Measurements from ENCODE around the gene CHIT1. TPM values are rescaled to one million over a fixed set of nuclear protein-coding genes. Genes with fewer than 3 reads are reported as not detected.
"Not testable (repeated sequence)": the region's sequence is repeated elsewhere in the genome, so short reads cannot be mapped to it uniquely, and the experiment has no call there.

Gene CHIT1
- total RNA-seq, 1 donor from 2014 or later: not detected

GRCh38 chr1:203265541-203265940 lies 36.1 kb upstream of the CHIT1 start:
- Histone ChIP-seq H3K36me3 (ENCODE audit: insufficient read depth, low read length) (no peaks in the 10 kb centered on the region), H3K9me3 (ENCODE audit: insufficient read depth, low read depth, low read length) (no peaks in the 10 kb centered on the region), H2AFZ (ENCODE audit: low read depth, low read length) (no peak overlapping the region), H4K20me1 (ENCODE audit: insufficient read depth, low read length) (no peaks in the 10 kb centered on the region), H3K27ac (ENCODE audit: low read depth, low read length) (no peak overlapping the region), H3K9ac (ENCODE audit: low read length) (no peak overlapping the region), H3K27me3 (ENCODE audit: insufficient read depth, low read length) (peaks cover 4% of the 10 kb centered on the region), H3K4me3 (ENCODE audit: insufficient read depth, low read depth, low read length) (no peak overlapping the region), H3K4me2 (ENCODE audit: low read length) (no peak overlapping the region), H3K4me1 (ENCODE audit: insufficient read depth, low read length) (no peaks in the 10 kb centered on the region), H3K79me2 (ENCODE audit: insufficient read depth, low read length) (no peaks in the 10 kb centered on the region)
- no peaks in the 10 kb centered on the region for H3K36me3 Mint-ChIP-seq (ENCODE audit: low read depth, unreplicated experiment)
- no peaks in the 10 kb centered on the region for H3K9me3 Mint-ChIP-seq (ENCODE audit: unreplicated experiment)
- DNase-seq (ENCODE audit: low read depth) (no peak), FAIRE-seq (no peak)
- H3K27ac Mint-ChIP-seq (ENCODE audit: unreplicated experiment): no peak overlapping the region
- TF ChIP-seq EZH2 (IDR thresholded peaks at IDR 0.05; ENCODE audit: insufficient read depth, low read length) (no peak), CTCF (IDR thresholded peaks at IDR 0.05; ENCODE audit: insufficient read depth, low read depth, low read length) (no peak)
- peaks cover 9% of the 10 kb centered on the region for H3K27me3 Mint-ChIP-seq (ENCODE audit: low read depth, unreplicated experiment)
- no peak overlapping the region for H3K4me3 Mint-ChIP-seq (ENCODE audit: unreplicated experiment)
- no peaks in the 10 kb centered on the region for H3K4me1 Mint-ChIP-seq (ENCODE audit: low read depth, unreplicated experiment)

DNA sequence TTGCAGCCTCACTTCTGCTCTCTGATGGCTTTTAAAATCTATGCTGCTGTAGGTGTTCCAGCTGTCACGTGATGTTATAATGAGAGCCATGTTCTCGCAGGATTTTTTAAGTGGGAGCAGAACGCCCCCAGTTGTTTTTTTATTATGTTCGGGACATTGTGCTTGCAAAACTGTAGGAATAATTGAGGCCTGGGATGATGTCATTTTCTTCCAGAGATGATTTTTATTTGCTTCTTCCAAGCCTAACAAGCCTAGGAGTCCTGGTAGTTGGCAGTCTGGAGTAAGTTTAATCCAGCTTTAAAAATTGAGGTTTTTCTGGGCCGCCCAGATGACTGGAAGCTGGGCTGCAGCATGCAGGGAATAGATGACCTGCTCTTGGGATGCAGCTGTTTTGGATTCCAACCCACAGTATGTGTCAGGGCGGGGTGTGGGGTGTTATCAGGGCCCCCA lies 34.6 kb upstream of the CHIT1 start:
- H3K4me1 Mint-ChIP-seq (ENCODE audit: low read depth, unreplicated experiment): no peaks in the 10 kb centered on the region
- DNase-seq (ENCODE audit: low read depth) (no peak), FAIRE-seq (no peak)
- Histone ChIP-seq H4K20me1 (ENCODE audit: insufficient read depth, low read length) (no peaks in the 10 kb centered on the region), H3K9me3 (ENCODE audit: insufficient read depth, low read depth, low read length) (no peaks in the 10 kb centered on the region), H3K4me3 (ENCODE audit: insufficient read depth, low read depth, low read length) (no peak overlapping the region), H3K9ac (ENCODE audit: low read length) (no peak overlapping the region), H3K36me3 (ENCODE audit: insufficient read depth, low read length) (no peaks in the 10 kb centered on the region), H3K27me3 (ENCODE audit: insufficient read depth, low read length) (peaks cover 4% of the 10 kb centered on the region), H3K79me2 (ENCODE audit: insufficient read depth, low read length) (no peaks in the 10 kb centered on the region), H2AFZ (ENCODE audit: low read depth, low read length) (no peak overlapping the region), H3K4me1 (ENCODE audit: insufficient read depth, low read length) (no peaks in the 10 kb centered on the region), H3K27ac (ENCODE audit: low read depth, low read length) (no peak overlapping the region), H3K4me2 (ENCODE audit: low read length) (no peak overlapping the region)
- no peaks in the 10 kb centered on the region for H3K36me3 Mint-ChIP-seq (ENCODE audit: low read depth, unreplicated experiment)
- H3K27ac Mint-ChIP-seq (ENCODE audit: unreplicated experiment): no peak overlapping the region
- TF ChIP-seq EZH2 (IDR thresholded peaks at IDR 0.05; ENCODE audit: insufficient read depth, low read length) (no peak), CTCF (IDR thresholded peaks at IDR 0.05; ENCODE audit: insufficient read depth, low read depth, low read length) (no peak)
- H3K9me3 Mint-ChIP-seq (ENCODE audit: unreplicated experiment): peaks cover 4% of the 10 kb centered on the region
- no peak overlapping the region for H3K4me3 Mint-ChIP-seq (ENCODE audit: unreplicated experiment)
- H3K27me3 Mint-ChIP-seq (ENCODE audit: low read depth, unreplicated experiment): peaks cover 19% of the 10 kb centered on the region

DNA sequence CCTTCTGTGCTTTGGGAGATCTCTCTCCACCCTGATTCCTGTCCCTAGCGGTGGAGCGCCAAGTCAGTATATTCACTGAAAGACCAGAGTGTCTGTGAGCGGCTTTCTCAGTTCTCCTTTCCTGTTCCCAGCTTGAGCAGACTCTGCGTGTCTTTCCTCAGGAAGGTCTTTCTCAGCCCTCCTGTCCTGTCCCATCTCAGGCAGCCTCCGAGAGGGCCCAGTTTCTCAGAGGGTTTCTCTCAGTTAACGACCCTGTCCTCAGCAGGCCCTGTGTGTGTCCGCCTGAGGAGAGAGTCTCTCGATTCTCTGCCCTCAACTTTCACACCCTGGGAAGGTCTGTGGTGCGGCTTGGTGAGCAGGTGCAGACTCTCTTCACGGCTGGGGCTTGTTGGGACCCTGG lies 34.0 kb upstream of the CHIT1 start:
- Mint-ChIP-seq H3K27me3 (ENCODE audit: low read depth, unreplicated experiment) (peaks cover 20% of the 10 kb centered on the region), H3K27ac (ENCODE audit: unreplicated experiment) (no peak overlapping the region), H3K36me3 (ENCODE audit: low read depth, unreplicated experiment) (no peaks in the 10 kb centered on the region), H3K9me3 (ENCODE audit: unreplicated experiment) (peaks cover 4% of the 10 kb centered on the region), H3K4me3 (ENCODE audit: unreplicated experiment) (no peak overlapping the region), H3K4me1 (ENCODE audit: low read depth, unreplicated experiment) (no peaks in the 10 kb centered on the region)
- no peaks in the 10 kb centered on the region for H3K4me1 ChIP-seq (ENCODE audit: insufficient read depth, low read length)
- H2AFZ ChIP-seq (ENCODE audit: low read depth, low read length): no peak overlapping the region
- H3K9me3 ChIP-seq (ENCODE audit: insufficient read depth, low read depth, low read length): no peaks in the 10 kb centered on the region
- H3K4me2 ChIP-seq (ENCODE audit: low read length): no peak overlapping the region
- DNase-seq (ENCODE audit: low read depth) (no peak), FAIRE-seq (no peak)
- no peaks in the 10 kb centered on the region for H4K20me1 ChIP-seq (ENCODE audit: insufficient read depth, low read length)
- H3K36me3 ChIP-seq (ENCODE audit: insufficient read depth, low read length): no peaks in the 10 kb centered on the region
- H3K4me3 ChIP-seq (ENCODE audit: insufficient read depth, low read depth, low read length): no peak overlapping the region
- H3K27me3 ChIP-seq (ENCODE audit: insufficient read depth, low read length): peaks cover 4% of the 10 kb centered on the region
- no peaks in the 10 kb centered on the region for H3K79me2 ChIP-seq (ENCODE audit: insufficient read depth, low read length)
- no peak overlapping the region for H3K27ac ChIP-seq (ENCODE audit: low read depth, low read length)
- H3K9ac ChIP-seq (ENCODE audit: low read length): no peak overlapping the region
- TF ChIP-seq CTCF (IDR thresholded peaks at IDR 0.05; ENCODE audit: insufficient read depth, low read depth, low read length) (no peak), EZH2 (IDR thresholded peaks at IDR 0.05; ENCODE audit: insufficient read depth, low read length) (no peak)

DNA sequence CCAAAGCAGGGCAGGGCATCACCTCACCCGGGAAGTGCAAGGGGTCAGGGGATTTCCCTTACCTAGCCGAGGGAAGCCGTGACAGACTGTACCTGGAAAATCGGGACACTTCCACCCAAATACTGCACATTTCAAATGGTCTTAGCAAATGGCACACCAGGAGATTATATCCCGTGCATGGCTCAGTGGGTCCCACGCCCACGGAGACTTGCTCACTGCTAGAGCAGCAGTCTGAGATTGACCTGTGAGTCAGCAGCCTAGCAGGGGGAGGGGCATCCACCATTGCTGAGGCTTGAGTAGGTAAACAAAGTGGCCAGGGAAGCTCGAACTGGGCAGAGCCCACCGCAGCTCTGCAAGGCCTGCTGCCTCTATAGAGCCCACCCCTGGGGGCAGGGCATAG lies 27.2 kb upstream of the CHIT1 start:
- H3K36me3 ChIP-seq (ENCODE audit: insufficient read depth, low read length); H3K9me3 ChIP-seq (ENCODE audit: insufficient read depth, low read depth, low read length); FAIRE-seq; H3K4me1 Mint-ChIP-seq (ENCODE audit: low read depth, unreplicated experiment); H2AFZ ChIP-seq (ENCODE audit: low read depth, low read length); H4K20me1 ChIP-seq (ENCODE audit: insufficient read depth, low read length); H3K27ac Mint-ChIP-seq (ENCODE audit: unreplicated experiment); H3K27ac ChIP-seq (ENCODE audit: low read depth, low read length); H3K4me1 ChIP-seq (ENCODE audit: insufficient read depth, low read length); H3K4me3 Mint-ChIP-seq (ENCODE audit: unreplicated experiment); H3K79me2 ChIP-seq (ENCODE audit: insufficient read depth, low read length); H3K4me2 ChIP-seq (ENCODE audit: low read length); H3K4me3 ChIP-seq (ENCODE audit: insufficient read depth, low read depth, low read length); DNase-seq (ENCODE audit: low read depth); H3K9ac ChIP-seq (ENCODE audit: low read length); H3K36me3 Mint-ChIP-seq (ENCODE audit: low read depth, unreplicated experiment): not testable (repeated sequence)
- H3K9me3 Mint-ChIP-seq (ENCODE audit: unreplicated experiment): peaks cover 17% of the 10 kb centered on the region
- peaks cover 25% of the 10 kb centered on the region for H3K27me3 Mint-ChIP-seq (ENCODE audit: low read depth, unreplicated experiment)
- H3K27me3 ChIP-seq (ENCODE audit: insufficient read depth, low read length): peaks cover 11% of the 10 kb centered on the region

All from astrocyte (in vitro differentiated cells and primary cell).